ENCODE measurements around the gene TMEM178B.

Gene TMEM178B

DNA sequence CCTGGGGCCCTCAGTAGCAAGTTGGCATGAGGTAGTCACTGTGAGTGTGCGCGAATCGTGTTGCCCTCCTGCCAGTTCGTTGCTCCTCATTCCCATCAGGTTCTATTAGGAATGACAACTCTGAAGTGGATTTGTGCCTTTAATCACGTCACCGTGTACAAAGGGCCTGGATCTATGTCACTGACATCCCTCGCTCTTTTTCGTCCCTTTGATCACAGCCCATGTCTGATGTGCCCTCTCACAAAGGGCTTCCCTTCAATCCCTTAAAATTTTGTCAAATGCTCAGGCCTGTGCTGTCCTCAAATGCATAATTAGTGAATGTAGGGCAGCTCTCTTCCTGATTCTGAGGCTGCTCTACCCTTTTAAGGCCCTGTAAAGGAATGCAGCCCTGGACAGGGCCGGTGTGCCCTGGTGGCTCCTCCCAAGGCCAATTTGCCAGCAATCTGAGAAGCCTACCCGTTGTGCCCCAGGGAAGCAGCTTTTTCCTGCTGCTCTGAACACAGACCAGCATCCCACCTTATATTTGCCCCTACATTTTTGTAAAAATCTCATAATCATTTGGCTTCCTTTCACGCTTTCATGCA, 93.6 kb downstream of the TMEM178B start:
- TF ChIP-seq TAF1 (IDR thresholded peaks at IDR 0.05; ENCODE audit: borderline replicate concordance, insufficient read depth, low read length) (no peak), FOXP2 (optimal IDR thresholded peaks at IDR 0.05; ENCODE audit: borderline replicate concordance, extremely low read depth, extremely low read length, insufficient read depth) (no peak), SIN3A (IDR thresholded peaks at IDR 0.05; ENCODE audit: borderline replicate concordance, insufficient read depth, low read length) (no peak), POLR2AphosphoS5 (IDR thresholded peaks at IDR 0.05; ENCODE audit: low read depth, low read length) (no peak)
- TF ChIP-seq, protein P1, sequence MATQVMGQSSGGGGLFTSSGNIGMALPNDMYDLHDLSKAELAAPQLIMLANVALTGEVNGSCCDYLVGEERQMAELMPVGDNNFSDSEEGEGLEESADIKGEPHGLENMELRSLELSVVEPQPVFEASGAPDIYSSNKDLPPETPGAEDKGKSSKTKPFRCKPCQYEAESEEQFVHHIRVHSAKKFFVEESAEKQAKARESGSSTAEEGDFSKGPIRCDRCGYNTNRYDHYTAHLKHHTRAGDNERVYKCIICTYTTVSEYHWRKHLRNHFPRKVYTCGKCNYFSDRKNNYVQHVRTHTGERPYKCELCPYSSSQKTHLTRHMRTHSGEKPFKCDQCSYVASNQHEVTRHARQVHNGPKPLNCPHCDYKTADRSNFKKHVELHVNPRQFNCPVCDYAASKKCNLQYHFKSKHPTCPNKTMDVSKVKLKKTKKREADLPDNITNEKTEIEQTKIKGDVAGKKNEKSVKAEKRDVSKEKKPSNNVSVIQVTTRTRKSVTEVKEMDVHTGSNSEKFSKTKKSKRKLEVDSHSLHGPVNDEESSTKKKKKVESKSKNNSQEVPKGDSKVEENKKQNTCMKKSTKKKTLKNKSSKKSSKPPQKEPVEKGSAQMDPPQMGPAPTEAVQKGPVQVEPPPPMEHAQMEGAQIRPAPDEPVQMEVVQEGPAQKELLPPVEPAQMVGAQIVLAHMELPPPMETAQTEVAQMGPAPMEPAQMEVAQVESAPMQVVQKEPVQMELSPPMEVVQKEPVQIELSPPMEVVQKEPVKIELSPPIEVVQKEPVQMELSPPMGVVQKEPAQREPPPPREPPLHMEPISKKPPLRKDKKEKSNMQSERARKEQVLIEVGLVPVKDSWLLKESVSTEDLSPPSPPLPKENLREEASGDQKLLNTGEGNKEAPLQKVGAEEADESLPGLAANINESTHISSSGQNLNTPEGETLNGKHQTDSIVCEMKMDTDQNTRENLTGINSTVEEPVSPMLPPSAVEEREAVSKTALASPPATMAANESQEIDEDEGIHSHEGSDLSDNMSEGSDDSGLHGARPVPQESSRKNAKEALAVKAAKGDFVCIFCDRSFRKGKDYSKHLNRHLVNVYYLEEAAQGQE (IDR thresholded peaks at IDR 0.05; ENCODE audit: insufficient read depth in 1 of 2, low read depth in 2 of 2, low read length in 2 of 2) = no peak

DNA sequence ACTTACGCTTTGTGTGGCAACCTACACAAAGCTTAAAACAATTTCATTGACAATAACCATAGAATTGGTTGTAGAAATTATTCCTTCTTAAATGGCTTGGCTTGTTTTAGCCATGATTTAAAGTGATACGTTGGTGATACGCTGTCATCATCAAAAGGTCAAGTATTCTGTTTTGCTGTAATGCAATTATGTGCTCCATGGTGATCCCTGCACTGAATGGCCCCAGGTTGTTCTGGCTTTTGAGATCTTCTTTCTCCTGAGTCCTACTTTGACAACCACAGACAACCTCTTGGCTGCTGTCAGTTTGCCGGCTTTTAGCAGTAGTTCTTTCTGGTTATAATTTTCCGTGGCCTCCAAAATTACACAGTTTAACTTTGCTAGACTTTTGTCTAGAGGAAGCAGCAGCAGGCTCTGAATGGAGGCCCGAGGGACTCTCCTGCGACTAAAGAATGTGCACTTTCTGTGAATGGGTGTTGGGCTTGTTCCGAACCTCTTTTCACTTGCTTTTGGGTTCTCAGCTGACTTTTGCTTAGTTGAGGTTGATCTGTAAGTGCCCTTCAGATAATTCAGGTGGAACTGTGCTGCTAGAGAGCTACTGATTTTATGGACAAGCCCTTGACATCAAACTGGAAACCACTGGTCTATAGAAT, 104.7 kb downstream of the TMEM178B start:
- no peak for TF ChIP-seq POLR2AphosphoS5 (IDR thresholded peaks at IDR 0.05; ENCODE audit: low read depth, low read length)
- TF ChIP-seq FOXP2 (optimal IDR thresholded peaks at IDR 0.05; ENCODE audit: borderline replicate concordance, extremely low read depth, extremely low read length, insufficient read depth) = no peak
- TF ChIP-seq TAF1 (IDR thresholded peaks at IDR 0.05; ENCODE audit: borderline replicate concordance, insufficient read depth, low read length) = no peak
- TF ChIP-seq SIN3A (IDR thresholded peaks at IDR 0.05; ENCODE audit: borderline replicate concordance, insufficient read depth, low read length) = no peak
- TF ChIP-seq, protein P1 (IDR thresholded peaks at IDR 0.05; ENCODE audit: insufficient read depth in 1 of 2, low read depth in 2 of 2, low read length in 2 of 2) = no peak

DNA sequence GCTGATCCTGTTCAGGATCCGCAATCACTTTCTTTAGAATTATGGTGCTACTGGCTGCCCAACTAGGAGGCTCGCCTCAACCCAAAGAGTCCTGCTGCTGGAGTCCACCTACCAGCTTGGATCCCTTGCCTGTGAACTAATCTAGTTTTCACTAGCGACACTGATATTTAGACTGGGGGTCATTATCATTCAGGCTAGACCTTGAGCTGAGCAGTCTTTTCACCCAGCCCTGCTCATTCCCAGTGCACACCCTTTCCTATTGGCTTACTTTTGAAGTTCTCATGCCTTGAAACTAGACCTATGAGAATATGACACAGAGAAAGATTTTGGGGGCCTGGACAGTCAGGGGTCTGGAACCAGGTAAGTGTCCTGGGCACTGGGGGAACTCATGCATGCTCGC, 107.9 kb downstream of the TMEM178B start:
- no peak for TF ChIP-seq TAF1 (IDR thresholded peaks at IDR 0.05; ENCODE audit: borderline replicate concordance, insufficient read depth, low read length)
- no peak for TF ChIP-seq POLR2AphosphoS5 (IDR thresholded peaks at IDR 0.05; ENCODE audit: low read depth, low read length)
- no peak for TF ChIP-seq FOXP2 (optimal IDR thresholded peaks at IDR 0.05; ENCODE audit: borderline replicate concordance, extremely low read depth, extremely low read length, insufficient read depth)
- no peak for TF ChIP-seq SIN3A (IDR thresholded peaks at IDR 0.05; ENCODE audit: borderline replicate concordance, insufficient read depth, low read length)
- TF ChIP-seq, protein P1 (IDR thresholded peaks at IDR 0.05; ENCODE audit: insufficient read depth in 1 of 2, low read depth in 2 of 2, low read length in 2 of 2) = no peak

DNA sequence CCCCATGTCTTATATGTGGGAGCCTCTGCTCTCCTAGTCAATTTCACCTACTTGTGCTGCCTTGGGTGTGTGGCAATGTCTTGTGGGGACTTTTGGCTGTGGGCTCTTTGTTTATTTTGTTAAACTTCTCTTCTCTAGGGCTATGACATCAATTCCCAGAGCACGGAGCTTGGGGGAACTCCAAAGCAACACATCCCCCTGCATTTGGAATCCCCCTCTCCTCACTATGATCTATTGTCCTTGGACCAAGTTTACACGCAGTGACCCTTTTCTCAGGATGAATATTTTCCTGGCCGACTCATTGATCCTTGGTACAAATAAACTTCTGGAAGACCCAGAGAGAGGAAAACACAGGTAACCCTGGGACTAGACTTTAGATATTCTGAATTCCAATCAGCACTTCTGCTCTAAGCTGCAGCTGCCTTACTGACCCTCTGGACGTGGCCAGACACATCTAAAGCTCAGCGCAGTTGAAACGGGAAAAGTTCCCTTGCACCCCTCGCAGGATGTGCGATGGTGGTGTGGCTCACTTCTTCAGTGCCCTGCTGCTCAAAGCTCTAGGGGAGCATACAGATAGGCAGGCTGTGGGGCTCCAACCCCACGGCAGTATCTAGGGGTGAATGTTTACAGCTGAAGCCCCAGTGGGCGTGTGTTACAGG, 110.8 kb downstream of the TMEM178B start:
- TF ChIP-seq TAF1 (IDR thresholded peaks at IDR 0.05; ENCODE audit: borderline replicate concordance, insufficient read depth, low read length) (no peak), FOXP2 (optimal IDR thresholded peaks at IDR 0.05; ENCODE audit: borderline replicate concordance, extremely low read depth, extremely low read length, insufficient read depth) (no peak), POLR2AphosphoS5 (IDR thresholded peaks at IDR 0.05; ENCODE audit: low read depth, low read length) (no peak), SIN3A (IDR thresholded peaks at IDR 0.05; ENCODE audit: borderline replicate concordance, insufficient read depth, low read length) (no peak)
- TF ChIP-seq, protein P1 (IDR thresholded peaks at IDR 0.05; ENCODE audit: insufficient read depth in 1 of 2, low read depth in 2 of 2, low read length in 2 of 2) = no peak

All from PFSK-1 (cell line).